ENCODE measurements around the gene VLDLR.

DNA sequence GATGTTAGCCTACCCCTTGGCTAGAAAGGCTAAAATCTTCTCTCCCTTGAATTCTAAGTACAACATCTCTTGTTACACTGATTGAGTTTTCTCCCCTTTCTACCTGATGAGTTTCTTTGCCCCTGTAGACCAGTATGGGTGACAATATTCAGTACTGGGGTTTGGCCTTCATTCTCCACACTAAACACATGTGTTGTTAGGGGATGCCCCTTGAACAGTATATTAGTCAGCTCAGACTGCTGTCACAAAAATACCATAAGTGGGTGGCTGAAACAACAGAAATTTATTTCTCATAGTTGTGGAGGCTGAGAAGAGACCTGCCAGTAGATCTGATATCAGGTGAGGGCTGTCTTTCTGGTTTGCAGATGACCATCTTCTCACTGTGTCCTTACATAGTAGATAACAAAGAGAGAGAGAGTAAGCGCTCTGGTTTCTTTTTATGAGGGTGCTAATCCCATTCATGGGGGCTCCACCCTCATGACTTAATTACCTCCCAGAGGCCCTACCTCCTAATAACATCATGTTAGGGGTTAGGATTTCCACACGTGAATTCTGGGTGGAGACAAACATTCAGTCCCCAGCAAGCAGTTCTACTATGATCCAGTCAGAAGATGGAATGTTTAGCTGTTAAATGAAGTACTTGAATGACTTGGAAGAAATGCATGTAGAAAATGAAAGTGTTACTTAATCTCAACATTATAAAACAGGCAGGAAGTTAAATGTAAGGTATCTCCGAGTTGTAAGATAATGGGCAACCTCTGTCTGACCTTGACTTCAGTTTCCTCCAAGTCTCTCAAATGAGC is 17.5 kb downstream of the VLDLR start:
- TF ChIP-seq, protein P1, sequence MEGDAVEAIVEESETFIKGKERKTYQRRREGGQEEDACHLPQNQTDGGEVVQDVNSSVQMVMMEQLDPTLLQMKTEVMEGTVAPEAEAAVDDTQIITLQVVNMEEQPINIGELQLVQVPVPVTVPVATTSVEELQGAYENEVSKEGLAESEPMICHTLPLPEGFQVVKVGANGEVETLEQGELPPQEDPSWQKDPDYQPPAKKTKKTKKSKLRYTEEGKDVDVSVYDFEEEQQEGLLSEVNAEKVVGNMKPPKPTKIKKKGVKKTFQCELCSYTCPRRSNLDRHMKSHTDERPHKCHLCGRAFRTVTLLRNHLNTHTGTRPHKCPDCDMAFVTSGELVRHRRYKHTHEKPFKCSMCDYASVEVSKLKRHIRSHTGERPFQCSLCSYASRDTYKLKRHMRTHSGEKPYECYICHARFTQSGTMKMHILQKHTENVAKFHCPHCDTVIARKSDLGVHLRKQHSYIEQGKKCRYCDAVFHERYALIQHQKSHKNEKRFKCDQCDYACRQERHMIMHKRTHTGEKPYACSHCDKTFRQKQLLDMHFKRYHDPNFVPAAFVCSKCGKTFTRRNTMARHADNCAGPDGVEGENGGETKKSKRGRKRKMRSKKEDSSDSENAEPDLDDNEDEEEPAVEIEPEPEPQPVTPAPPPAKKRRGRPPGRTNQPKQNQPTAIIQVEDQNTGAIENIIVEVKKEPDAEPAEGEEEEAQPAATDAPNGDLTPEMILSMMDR (IDR thresholded peaks at IDR 0.05), result no peak
- no peak for TF ChIP-seq POLR2A (IDR thresholded peaks at IDR 0.05)
